GM12864 (cell line): ENCODE results near the gene TAX1BP1.

Experiments
- DNase-seq: peaks from one replicate; pipeline ENCODE4 v3.0.0-alpha.2; 2011; ENCODE audit warnings: low read depth
- H3K4me3 ChIP-seq: 2 replicates; pipeline ENCODE4 v1.5.1; 2011; ENCODE audit warnings: mild to moderate bottlenecking, low read depth, low read length, control low read depth
- CTCF ChIP-seq: IDR thresholded peaks from 2 replicates; pipeline ENCODE4 v1.5.1; 2011; ENCODE audit warnings: low read depth, mild to moderate bottlenecking, moderate library complexity, low read length, control low read depth, inconsistent platforms; ENCODE audit errors: missing control alignments

TAX1BP1 gene

GRCh38 chr7:27840313-27840712 lies 100.4 kb downstream of the TAX1BP1 start:
- no peak for DNase-seq
- TF ChIP-seq CTCF, result no peak
- no peak overlapping the region for H3K4me3 ChIP-seq

- DNase-seq, result no peak
- no peak overlapping the region for H3K4me3 ChIP-seq
- no peak for TF ChIP-seq CTCF
These were observed 100.9 kb downstream of the TAX1BP1 start for GRCh38 chr7:27840760-27841364.

GRCh38 chr7:27842094-27842692 lies 102.2 kb downstream of the TAX1BP1 start:
- TF ChIP-seq CTCF, result no peak
- DNase-seq, result no peak
- H3K4me3 ChIP-seq, result no peak overlapping the region

- no peak overlapping the region for H3K4me3 ChIP-seq
- no peak for TF ChIP-seq CTCF
- DNase-seq, result no peak
These were observed 102.9 kb downstream of the TAX1BP1 start for GRCh38 chr7:27842851-27843250.

- DNase-seq, result no peak
- no peak for TF ChIP-seq CTCF
- no peak overlapping the region for H3K4me3 ChIP-seq
These were observed 103.8 kb downstream of the TAX1BP1 start for GRCh38 chr7:27843584-27844305.

- DNase-seq, result no peak
- no peak for TF ChIP-seq CTCF
- no peak overlapping the region for H3K4me3 ChIP-seq
These were observed 106.4 kb downstream of the TAX1BP1 start for GRCh38 chr7:27846388-27846787.
